Psoas muscle (tissue), 8 donors: ENCODE measurements around the gene PF4V1. TPM values are rescaled to one million over a fixed set of nuclear protein-coding genes. Genes with fewer than 3 reads are reported as not detected.

Source experiments
- ATAC-seq, 4 donors: fragments of 200-7000 bp; cut with Tn5 transposase; one replicate each; pipeline ENCODE4 v1.9.1; 2020; ENCODE audit warnings: moderate library complexity in 3 of 4, mild to moderate bottlenecking in 2 of 4
- DNase-seq, 2 donors: peaks; one replicate each; pipeline ENCODE4 v3.0.0-alpha.2; 2020
- H3K27ac ChIP-seq: fragments of 200-600 bp; one replicate; pipeline ENCODE4 v1.8.0; 2022
- H3K27me3 ChIP-seq, 3 donors: fragments of 200-600 bp in 1 of 3; one replicate each; pipeline versions ENCODE4 v1.6.1 to v1.8.0; 2013 to 2022; ENCODE audit warnings: low read length in 2 of 3, mild to moderate bottlenecking in 2 of 3, moderate library complexity in 1 of 3; ENCODE audit not compliant: insufficient read depth in 3 of 3
- H3K36me3 ChIP-seq, 2 donors: fragments of 200-600 bp in 1 of 2; one replicate each; pipeline versions ENCODE4 v1.6.1 to v1.8.0; 2013 to 2022; ENCODE audit warnings: low read depth in 1 of 2, mild to moderate bottlenecking in 1 of 2, moderate library complexity in 1 of 2; ENCODE audit not compliant: insufficient read depth in 1 of 2
- H3K4me1 ChIP-seq: fragments of 200-600 bp; one replicate; pipeline ENCODE4 v1.8.0; 2022
- H3K4me3 ChIP-seq: fragments of 200-600 bp; one replicate; pipeline ENCODE4 v1.8.0; 2022; ENCODE audit warnings: mild to moderate bottlenecking
- H3K9me3 ChIP-seq: fragments of 200-600 bp; one replicate; pipeline ENCODE4 v1.8.0; 2022
- CTCF ChIP-seq: fragments of 200-600 bp; IDR thresholded peaks from one replicate; pipeline ENCODE4 v1.8.0; 2022; ENCODE audit warnings: antibody characterized with exemption
- WGBS, 3 donors: extraction: QIAGEN DNeasy Blood & Tissue Kit; methylation state at CpG; one replicate each; pipeline versions ENCODE4 v1.1.6 to v1.1.7; 2013; 5-methylcytosine and 5-hydroxymethylcytosine counted together
- intact Hi-C, 2 donors: fragments of 100-400 bp; cut with DNase I; formaldehyde crosslinking; loops; one replicate each; pipeline versions ENCODE4 v1.11.0 to v1.14.2; 2022
- polyA plus RNA-seq, 3 donors: library from polyadenylated mRNA; stranded (reverse); fragments of 200-250 nt; gene quantifications; one replicate each; pipeline ENCODE4 v1.2.3, GENCODE V29; 2013
- total RNA-seq, 4 donors: library from RNA; stranded (reverse); fragmentation: NEBNext Ultra II Directional in 2 of 4; extraction: Animal tissue kit (Norgen Biotek cat#: 25700) in 2 of 4; gene quantifications; one replicate each; pipeline versions ENCODE4 v1.2.1 to v1.2.4, GENCODE V29; 2021 to 2023
- donor health status: healthy with polysubstance abuse.
- donor health status: DM: no; HTN: no; CAD: no; lungs with moderate emphysema.
- donor health status: Bipolar disorder and iron deficiency.
- donor health status: healthy.
- donor health status: DM: yes; HTN: yes; CAD: no.
- donor health status: DM: no; HTN: no; CAD: no.
- donor health status: DM: no; HTN: no; CAD: no.
- donor health status: DM: yes; HTN: yes; CAD: no.

PF4V1 gene
- total and polyA plus RNA-seq, 7 donors, result 0.14 TPM; not detected in 6

DNA sequence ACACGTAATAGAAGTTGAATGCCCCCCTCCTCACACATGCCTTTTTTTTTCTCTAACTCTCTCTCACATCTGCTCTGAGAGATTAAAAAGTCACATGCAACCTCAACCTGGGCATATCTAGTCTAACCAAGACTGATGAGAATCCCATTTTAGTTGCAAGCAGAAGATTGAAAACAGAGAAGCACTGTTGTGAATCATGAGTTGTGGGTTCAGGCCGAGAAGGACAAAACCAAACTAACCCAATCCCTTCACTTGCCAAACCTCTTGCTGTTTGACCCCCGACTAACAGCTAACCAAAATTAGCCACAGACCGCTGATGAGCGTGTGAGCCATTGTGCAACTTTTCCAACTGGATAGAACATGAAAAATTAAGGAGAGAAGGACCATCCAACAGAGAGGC is 47.9 kb downstream of the PF4V1 start:
- ATAC-seq (no peak), DNase-seq (no peak)
- no peak for TF ChIP-seq CTCF
- 52 to 73% (median 57%) methylated on average over 5 of the region's 5 CpGs for WGBS, 3 donors
- Histone ChIP-seq H3K4me3 (no peak overlapping the region), H3K27ac (no peak overlapping the region), H3K9me3 (no peaks in the 10 kb centered on the region), H3K36me3 (no peaks in the 10 kb centered on the region), H3K4me1 (no peaks in the 10 kb centered on the region), H3K27me3 (no peaks in the 10 kb centered on the region)
- intact Hi-C loops, result no loop called here

DNA sequence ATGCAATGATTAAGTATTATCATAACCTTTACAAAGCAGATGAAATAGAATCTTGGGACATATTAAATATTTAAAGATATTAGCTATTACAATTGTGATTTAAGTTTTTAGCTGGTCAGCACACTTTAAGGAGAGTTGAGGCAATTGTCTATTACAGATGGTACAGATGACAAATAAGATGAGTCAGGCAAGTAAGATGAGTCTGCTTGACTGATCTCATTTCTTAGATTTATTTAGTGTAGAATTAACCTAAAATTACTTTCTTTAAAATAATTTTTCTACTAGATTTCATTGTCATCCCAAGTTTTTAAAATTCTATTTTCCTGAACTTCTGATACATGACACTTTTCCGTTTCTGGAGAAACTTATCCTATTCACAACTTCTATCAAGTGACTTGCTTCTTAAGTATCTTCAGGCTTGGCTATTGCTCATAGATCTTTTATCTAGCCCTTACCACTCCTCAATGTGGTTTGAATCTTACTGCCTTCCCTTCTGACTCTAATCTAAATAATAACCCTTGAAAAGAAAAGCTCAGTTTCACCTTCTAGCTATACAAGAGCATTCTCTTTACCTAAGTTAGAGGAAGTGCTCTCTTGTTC is 49.0 kb downstream of the PF4V1 start:
- H3K4me3 ChIP-seq, result no peak overlapping the region
- no peak for TF ChIP-seq CTCF

GRCh38 chr4:73902817-73903547 is 49.9 kb downstream of the PF4V1 start:
- Histone ChIP-seq H3K36me3 (no peaks in the 10 kb centered on the region), H3K27me3 (no peaks in the 10 kb centered on the region), H3K9me3 (no peaks in the 10 kb centered on the region), H3K27ac (no peak overlapping the region), H3K4me3 (no peak overlapping the region), H3K4me1 (no peaks in the 10 kb centered on the region)
- ATAC-seq (no peak), DNase-seq (no peak)
- WGBS, 3 donors, result 51 to 60% (median 58%) methylated on average over 3 of the region's 3 CpGs
- intact Hi-C loops, result no loop called here
- no peak for TF ChIP-seq CTCF

More for the DNA sequence above, 49.0 kb downstream of the PF4V1 start:
- intact Hi-C loops, result no loop called here
- Histone ChIP-seq H3K27me3 (no peaks in the 10 kb centered on the region), H3K4me1 (no peaks in the 10 kb centered on the region), H3K27ac (no peak overlapping the region), H3K9me3 (no peaks in the 10 kb centered on the region), H3K36me3 (no peaks in the 10 kb centered on the region)
- no peak for ATAC-seq
- WGBS, 3 donors, result 69 to 88% (median 81%) methylated on average over 1 of the region's 1 CpG
- DNase-seq, result no peak

Other genes with a start within 250 kb of the PF4V1 start
- not detected for gene RASSF6, start 232.9 kb upstream of the PF4V1 start, total RNA-seq
- under 1 TPM in 1 of 3 donors, not detected in 2; 0.01 TPM for gene RASSF6, start 232.9 kb upstream of the PF4V1 start, polyA plus RNA-seq
- gene CXCL8, start 112.7 kb upstream of the PF4V1 start, total RNA-seq, result 1 to 10 TPM in 1 of 4 donors, under 1 TPM in 2, not detected in 1; 0.21 to 8.1 (median 0.52) TPM
- gene CXCL8, start 112.7 kb upstream of the PF4V1 start, polyA plus RNA-seq, result 1 to 10 TPM in 1 of 3 donors, under 1 TPM in 2; 0.21 to 2.8 (median 0.25) TPM
- gene CXCL6, start 16.6 kb upstream of the PF4V1 start, total RNA-seq, result under 1 TPM in 2 of 4 donors, not detected in 2; 0.21 to 0.54 TPM
- under 1 TPM in 2 of 3 donors, not detected in 1; 0.04 to 0.07 TPM for gene CXCL6, start 16.6 kb upstream of the PF4V1 start, polyA plus RNA-seq
- gene CXCL1, start 16.1 kb downstream of the PF4V1 start, total RNA-seq, result 1 to 10 TPM in 2 of 4 donors, under 1 TPM in 2; 0.26 to 4.2 (median 1.4) TPM
- 1 to 10 TPM; 1.2 to 2.1 (median 1.6) TPM for gene CXCL1, start 16.1 kb downstream of the PF4V1 start, polyA plus RNA-seq
- gene PF4, start 128.7 kb downstream of the PF4V1 start, total RNA-seq, result 1 to 10 TPM in 1 of 4 donors, not detected in 3; 1.4 TPM
- gene PF4, start 128.7 kb downstream of the PF4V1 start, polyA plus RNA-seq, result under 1 TPM in 1 of 3 donors, not detected in 2; 0.25 TPM
- 1 to 10 TPM in 2 of 4 donors, under 1 TPM in 1, not detected in 1; 0.44 to 2.5 (median 1.4) TPM for gene PPBP, start 134.9 kb downstream of the PF4V1 start, total RNA-seq
- gene PPBP, start 134.9 kb downstream of the PF4V1 start, polyA plus RNA-seq, result not detected
- gene CXCL5, start 145.4 kb downstream of the PF4V1 start, total RNA-seq, result under 1 TPM; 0.08 to 0.52 (median 0.15) TPM
- under 1 TPM; 0.03 to 0.08 (median 0.05) TPM for gene CXCL5, start 145.4 kb downstream of the PF4V1 start, polyA plus RNA-seq
- gene CXCL3, start 185.4 kb downstream of the PF4V1 start, total RNA-seq, result 1 to 10 TPM in 1 of 4 donors, under 1 TPM in 3; 0.40 to 2.4 (median 0.77) TPM
- gene CXCL3, start 185.4 kb downstream of the PF4V1 start, polyA plus RNA-seq, result 1 to 10 TPM in 1 of 3 donors, under 1 TPM in 2; 0.43 to 1.4 (median 0.46) TPM
- gene CXCL2, start 245.9 kb downstream of the PF4V1 start, total RNA-seq, result 10 to 100 TPM in 2 of 4 donors, 1 to 10 TPM in 2; 5.8 to 14.2 (median 10.1) TPM
- 10 to 100 TPM in 1 of 3 donors, 1 to 10 TPM in 2; 6.1 to 10.5 (median 8.3) TPM for gene CXCL2, start 245.9 kb downstream of the PF4V1 start, polyA plus RNA-seq